Erythroblast (primary cell): Measurements from ENCODE around the gene ZNF597.

Experiments
- GATA1 ChIP-seq: IDR thresholded peaks from 2 replicates; pipeline ENCODE4 v1.6.1; 2011; ENCODE audit warnings: low read depth, mild to moderate bottlenecking, control low read depth, low read length, moderate library complexity
- POLR2A ChIP-seq: IDR thresholded peaks from 2 replicates; pipeline ENCODE4 v1.6.1; 2011; ENCODE audit warnings: mild to moderate bottlenecking, low read length

DNA sequence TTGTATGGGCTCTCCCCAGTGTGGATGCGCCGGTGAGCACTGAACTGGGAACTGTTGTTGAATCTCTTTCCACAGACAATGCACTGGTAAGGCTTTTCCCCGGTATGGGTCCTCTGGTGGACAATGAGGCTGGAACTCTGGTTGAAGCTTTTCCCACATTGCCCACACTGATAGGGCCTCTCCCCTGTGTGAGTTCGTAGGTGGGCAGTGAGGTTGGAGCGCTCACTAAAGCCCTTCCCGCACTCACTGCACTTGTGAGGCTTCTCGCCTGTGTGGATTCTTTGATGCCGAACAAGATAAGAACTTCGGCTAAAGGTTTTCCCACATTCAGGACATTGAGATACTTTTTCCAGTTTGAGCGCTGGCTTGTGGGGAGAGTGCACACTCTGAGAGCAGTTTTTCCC is 60.3 kb downstream of the ZNF597 start:
- TF ChIP-seq POLR2A (no peak), GATA1 (no peak)
